HEK293T (cell line): Measurements from ENCODE around the gene GMDS.

Source experiments
- CTCF ChIA-PET: fragments of 350-600 bp; formaldehyde crosslinking; extraction: SDS; loops from one replicate; lab custom pipeline; 2021; ENCODE audit warnings: antibody characterized with exemption, inconsistent platforms; lab: Yijun Ruan, JAX
- POLR2A ChIA-PET: fragments of 350-600 bp; formaldehyde crosslinking; extraction: SDS; loops from one replicate; lab custom pipeline; 2020; ENCODE audit warnings: antibody characterized with exemption, inconsistent platforms; lab: Yijun Ruan, JAX
- DNase-seq: peaks from one replicate; pipeline ENCODE4 v3.0.0; 2012; ENCODE audit warnings: mixed read lengths; ENCODE audit errors: extremely low spot score
- ARNT ChIP-seq: fragments of 450-650 bp; IDR thresholded peaks from 2 replicates; pipeline ENCODE4 v1.6.1; 2017; ENCODE audit warnings: mild to moderate bottlenecking
- BHLHE40 ChIP-seq: fragments of 450-650 bp; IDR thresholded peaks from 2 replicates; pipeline ENCODE4 v1.6.1; 2016; ENCODE audit warnings: mild to moderate bottlenecking, moderate library complexity, borderline replicate concordance
- CTBP1 ChIP-seq: fragments of 450-650 bp; IDR thresholded peaks from 2 replicates; pipeline ENCODE4 v1.6.1; 2016; ENCODE audit warnings: borderline replicate concordance
- ELF4 ChIP-seq: fragments of 450-650 bp; IDR thresholded peaks from 2 replicates; pipeline ENCODE4 v1.6.1; 2017; ENCODE audit warnings: antibody characterized with exemption
- FOXA1 ChIP-seq: fragments of 450-650 bp; IDR thresholded peaks from 2 replicates; pipeline ENCODE4 v1.6.1; 2016; ENCODE audit warnings: mild to moderate bottlenecking
- FOXK2 ChIP-seq: fragments of 450-650 bp; IDR thresholded peaks from 2 replicates; pipeline ENCODE4 v1.6.1; 2016; ENCODE audit warnings: mild to moderate bottlenecking
- FOXM1 ChIP-seq: fragments of 450-650 bp; IDR thresholded peaks from 2 replicates; pipeline ENCODE4 v1.6.1; 2017; ENCODE audit warnings: mild to moderate bottlenecking, borderline replicate concordance
- HDGF ChIP-seq: fragments of 450-650 bp; IDR thresholded peaks from 2 replicates; pipeline ENCODE4 v1.6.1; 2017; ENCODE audit warnings: antibody characterized with exemption, borderline replicate concordance
- L3MBTL2 ChIP-seq: fragments of 450-650 bp; conservative IDR thresholded peaks from 2 replicates; pipeline ENCODE4 v1.6.1; 2016; ENCODE audit warnings: mild to moderate bottlenecking
- LEF1 ChIP-seq: fragments of 450-650 bp; IDR thresholded peaks from 2 replicates; pipeline ENCODE4 v1.6.1; 2017; ENCODE audit warnings: mild to moderate bottlenecking, borderline replicate concordance
- NFRKB ChIP-seq: fragments of 450-650 bp; IDR thresholded peaks from 2 replicates; pipeline ENCODE4 v1.6.1; 2016; ENCODE audit warnings: mild to moderate bottlenecking, moderate library complexity
- SP1 ChIP-seq: fragments of 450-650 bp; IDR thresholded peaks from 2 replicates; pipeline ENCODE4 v1.6.1; 2017
- SUZ12 ChIP-seq: fragments of 450-650 bp; IDR thresholded peaks from 2 replicates; pipeline ENCODE4 v1.6.1; 2016; ENCODE audit warnings: mild to moderate bottlenecking
- TARDBP ChIP-seq: fragments of 450-650 bp; IDR thresholded peaks from 2 replicates; pipeline ENCODE4 v1.6.1; 2016
- ZNF384 ChIP-seq: fragments of 450-650 bp; IDR thresholded peaks from 2 replicates; pipeline ENCODE4 v1.6.1; 2016
- TF ChIP-seq, protein P1 (sequence below): fragments of 450-650 bp; IDR thresholded peaks from 2 replicates; pipeline ENCODE4 v1.6.1; 2016

Gene GMDS

GRCh38 chr6:1635305-1636010, 609.9 kb downstream of the GMDS start:
- POLR2A ChIA-PET = interaction anchor here (0.8 to 1.9 kb wide), 2 partner anchors 23 to 28 kb away, joined by 3 to 6 read pairs; no protein-coding TSS in a partner anchor

DNA sequence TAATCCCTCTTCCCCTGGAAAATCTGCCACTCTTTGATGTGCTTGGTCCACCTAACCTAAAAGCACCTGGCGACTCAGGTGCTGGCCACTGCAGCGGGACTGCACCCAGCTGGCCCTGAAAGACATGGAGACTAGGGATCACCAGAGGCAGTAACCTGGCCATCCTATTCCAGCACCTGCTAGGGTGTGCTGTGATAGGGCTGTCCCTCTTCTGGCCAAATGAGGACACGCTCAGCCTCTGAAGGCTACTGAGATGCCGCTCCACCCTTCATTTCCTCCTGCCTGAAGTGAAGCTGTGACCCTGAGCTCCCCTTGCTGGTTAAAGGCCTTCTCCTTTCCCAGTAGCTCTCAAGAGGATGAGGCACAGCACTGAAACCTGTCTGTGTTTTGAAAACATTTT, 611.3 kb downstream of the GMDS start:
- POLR2A ChIA-PET = interaction anchor here (1.9 kb wide), 1 partner anchor 22 kb away, joined by 6 read pairs; no protein-coding TSS in a partner anchor
- DNase-seq = no peak
- TF ChIP-seq BHLHE40 (no peak), ELF4 (no peak), FOXM1 (no peak), TARDBP (no peak), FOXK2 (no peak)
- CTCF ChIA-PET = interaction anchor here (1.1 kb wide), 1 partner anchor 14 kb away, joined by 3 read pairs; no protein-coding TSS in a partner anchor

More at GRCh38 chr6:1635305-1636010, 609.9 kb downstream of the GMDS start:
- CTCF ChIA-PET = no interaction called here
- no peak for TF ChIP-seq HDGF
- no peak for DNase-seq

DNA sequence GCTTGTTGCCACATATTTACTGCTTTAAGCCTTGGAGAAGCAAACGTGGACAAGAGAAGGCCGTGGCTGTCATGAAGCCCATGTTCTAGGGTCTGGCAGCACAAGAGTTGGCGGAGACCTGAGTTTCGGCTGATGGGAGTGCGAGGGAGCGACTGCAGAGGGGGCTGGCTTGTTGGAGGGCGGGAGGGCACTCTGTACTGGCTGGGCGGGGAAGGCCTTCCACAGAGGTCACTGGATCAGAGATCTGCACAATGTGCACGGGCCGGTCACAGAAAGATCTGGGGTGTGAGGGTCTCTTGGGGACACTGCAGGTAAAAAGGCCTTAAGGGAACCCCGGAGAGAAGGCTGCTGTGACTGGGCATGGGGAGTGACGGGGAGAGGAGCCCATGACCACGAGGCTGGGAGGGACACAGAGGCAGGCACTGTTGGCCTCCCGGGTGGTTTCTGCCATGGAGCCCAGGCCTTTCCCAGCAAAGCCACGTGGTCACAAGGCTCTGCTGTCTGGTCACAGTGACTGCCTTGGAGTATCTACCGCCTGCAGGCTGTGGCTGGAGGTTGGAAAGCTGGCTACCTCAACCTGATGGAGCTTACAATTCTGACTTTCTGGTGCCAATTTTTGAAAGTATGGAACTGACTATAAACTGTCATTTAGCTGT, 611.9 kb downstream of the GMDS start:
- POLR2A ChIA-PET = interaction anchor here (1.7 to 1.9 kb wide), 2 partner anchors 21 to 26 kb away, joined by 5 to 6 read pairs; no protein-coding TSS in a partner anchor
- no peak for DNase-seq
- TF ChIP-seq ARNT (no peak), TARDBP (no peak), NFRKB (no peak), CTBP1 (no peak)
- TF ChIP-seq, protein P1, sequence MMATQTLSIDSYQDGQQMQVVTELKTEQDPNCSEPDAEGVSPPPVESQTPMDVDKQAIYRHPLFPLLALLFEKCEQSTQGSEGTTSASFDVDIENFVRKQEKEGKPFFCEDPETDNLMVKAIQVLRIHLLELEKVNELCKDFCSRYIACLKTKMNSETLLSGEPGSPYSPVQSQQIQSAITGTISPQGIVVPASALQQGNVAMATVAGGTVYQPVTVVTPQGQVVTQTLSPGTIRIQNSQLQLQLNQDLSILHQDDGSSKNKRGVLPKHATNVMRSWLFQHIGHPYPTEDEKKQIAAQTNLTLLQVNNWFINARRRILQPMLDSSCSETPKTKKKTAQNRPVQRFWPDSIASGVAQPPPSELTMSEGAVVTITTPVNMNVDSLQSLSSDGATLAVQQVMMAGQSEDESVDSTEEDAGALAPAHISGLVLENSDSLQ = no peak
- CTCF ChIA-PET = interaction anchor here (0.6 to 1.1 kb wide), 2 partner anchors 15 to 24 kb away, joined by 3 to 4 read pairs; no protein-coding TSS in a partner anchor

DNA sequence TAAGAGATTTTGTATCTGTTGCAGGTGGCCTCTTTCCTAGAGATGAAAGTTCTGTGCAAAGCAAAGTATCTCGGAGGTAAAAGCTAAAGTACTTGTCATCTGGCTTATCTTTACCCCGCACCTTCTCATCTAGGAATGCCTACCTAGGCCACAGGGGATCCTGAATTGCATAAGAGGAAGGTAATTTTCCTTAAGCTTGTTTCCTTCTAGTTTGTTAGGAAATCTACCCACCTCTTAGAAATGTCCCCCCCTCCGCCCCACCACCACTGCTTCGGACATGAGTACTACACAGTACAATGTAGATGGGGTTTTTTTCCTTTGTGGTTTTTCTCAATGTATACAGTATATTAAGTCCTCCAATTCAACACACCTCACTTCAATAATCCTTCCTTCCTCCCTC, 614.2 kb downstream of the GMDS start:
- CTCF ChIA-PET = interaction anchor here (0.7 to 1.6 kb wide), 4 partner anchors 10 to 352 kb away, joined by 3 to 5 read pairs (median 4); no protein-coding TSS in a partner anchor

DNA sequence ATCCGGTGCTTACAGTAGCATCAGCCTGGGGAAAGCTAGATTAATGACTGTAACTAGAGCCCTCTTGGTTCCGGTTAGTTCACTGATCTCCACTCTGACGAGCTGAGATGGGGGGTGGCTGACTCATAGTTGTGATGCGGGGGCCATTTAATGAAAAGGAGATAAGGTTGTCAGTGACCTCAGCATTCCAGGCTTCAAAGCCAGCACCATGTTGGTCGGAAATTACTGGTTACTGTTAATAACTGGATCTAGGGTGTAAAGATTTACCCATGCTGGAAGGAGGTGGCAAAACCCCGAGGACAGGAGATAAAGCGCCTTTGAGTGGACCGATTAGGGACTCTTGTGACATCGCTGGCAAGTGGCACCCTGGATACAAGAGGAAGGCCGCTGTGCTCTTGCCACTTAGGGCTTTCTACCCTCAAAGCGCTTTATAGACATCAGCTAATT, 614.6 kb downstream of the GMDS start:
- POLR2A ChIA-PET = interaction anchor here (0.6 to 8.2 kb wide), 9 partner anchors 13 to 72 kb away, joined by 3 to 144 read pairs (median 5); no protein-coding TSS in a partner anchor
- TF ChIP-seq FOXK2 (no peak), ELF4 (no peak), FOXM1 (peak; percentile 62; the same call in 1 of the 2 replicates)
- TF ChIP-seq, protein P1 = no peak
- DNase-seq = no peak
- CTCF ChIA-PET = interaction anchor here (0.7 to 1.6 kb wide), 4 partner anchors 10 to 352 kb away, joined by 3 to 5 read pairs (median 4); no protein-coding TSS in a partner anchor

More for the DNA sequence above, 614.2 kb downstream of the GMDS start:
- POLR2A ChIA-PET = interaction anchor here (0.6 to 8.2 kb wide), 7 partner anchors 13 to 72 kb away, joined by 3 to 144 read pairs (median 5); no protein-coding TSS in a partner anchor
- no peak for DNase-seq
- TF ChIP-seq, protein P1 = no peak
- TF ChIP-seq SUZ12 (no peak), ZNF384 (no peak), FOXM1 (no peak), FOXA1 (no peak), FOXK2 (no peak), BHLHE40 (no peak), LEF1 (no peak), SP1 (no peak), HDGF (no peak), ELF4 (no peak), L3MBTL2 (no peak), TARDBP (no peak), CTBP1 (no peak)

- CTCF ChIA-PET = interaction anchor here (0.9 to 1.6 kb wide), 3 partner anchors 11 to 33 kb away, joined by 3 to 5 read pairs (median 5); no protein-coding TSS in a partner anchor
- no peak for DNase-seq
- TF ChIP-seq NFRKB = no peak
- TF ChIP-seq FOXA1 = no peak
- no peak for TF ChIP-seq FOXK2
- TF ChIP-seq ZNF384 = no peak
- TF ChIP-seq ELF4 = no peak
- no peak for TF ChIP-seq CTBP1
- POLR2A ChIA-PET = interaction anchor here (0.6 to 8.2 kb wide), 9 partner anchors 10 to 72 kb away, joined by 3 to 144 read pairs (median 5); no protein-coding TSS in a partner anchor
These were observed 615.1 kb downstream of the GMDS start for GRCh38 chr6:1630212-1630770.
